ENCODE measurements around the gene TUT4.
A peak's percentile ranks its signal among the peaks of the same experiment; 100 is the strongest.

TUT4 gene

GRCh38 chr1:52400131-52400530 lies 152.8 kb downstream of the TUT4 start:
- DNase-seq = no peak

- peak in 1 of 5 experiments; percentile 12 for DNase-seq
Measured at GRCh38 chr1:52399629-52400028, 153.3 kb downstream of the TUT4 start.

GRCh38 chr1:52393174-52393573 lies 159.7 kb downstream of the TUT4 start:
- no peak for DNase-seq

GRCh38 chr1:52386458-52386857 lies 166.4 kb downstream of the TUT4 start:
- no peak for DNase-seq

- DNase-seq = no peak
Measured at GRCh38 chr1:52385376-52385775, 167.5 kb downstream of the TUT4 start.
